CD4-positive, alpha-beta T cell treated with Interferon alpha-2 for 1 hour (primary cell): ENCODE data around the gene ZNF317.
A peak's percentile ranks its signal among the peaks of the same experiment; 100 is the strongest.
"Not testable (repeated sequence)": the region's sequence is repeated elsewhere in the genome, so short reads cannot be mapped to it uniquely, and the experiment has no call there.

Experiments
- DNase-seq, 2 donors: peaks; one replicate each; pipeline ENCODE4 v3.0.0-alpha.2; 2020 to 2022

Gene ZNF317

DNA sequence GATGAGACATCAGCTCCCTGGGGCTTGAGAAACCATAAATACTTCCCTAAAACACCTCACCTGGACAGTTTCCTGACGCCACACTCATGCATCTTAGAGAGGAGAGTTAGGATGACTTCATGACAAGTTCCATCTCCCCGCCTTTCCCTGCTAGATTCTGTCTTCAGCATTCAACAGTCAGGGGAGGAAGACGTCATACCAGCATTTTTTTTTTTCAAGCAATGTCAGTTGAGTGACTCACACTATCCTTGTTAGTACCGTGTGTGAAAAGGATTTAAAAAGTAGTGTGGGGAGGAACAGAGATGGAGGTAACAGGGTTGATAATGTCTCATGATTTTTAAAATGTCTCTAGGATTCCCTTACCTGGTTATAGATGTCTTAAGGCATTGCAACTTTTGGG lies 38.7 kb downstream of the ZNF317 start, which contains the start of gene OR7D2:
OR7D2 (plus strand) TSS at position 79 of the 400 bp plus-strand sequence. CDS start 6,803 bp downstream, outside the sequence.
- DNase-seq = no peak

DNA sequence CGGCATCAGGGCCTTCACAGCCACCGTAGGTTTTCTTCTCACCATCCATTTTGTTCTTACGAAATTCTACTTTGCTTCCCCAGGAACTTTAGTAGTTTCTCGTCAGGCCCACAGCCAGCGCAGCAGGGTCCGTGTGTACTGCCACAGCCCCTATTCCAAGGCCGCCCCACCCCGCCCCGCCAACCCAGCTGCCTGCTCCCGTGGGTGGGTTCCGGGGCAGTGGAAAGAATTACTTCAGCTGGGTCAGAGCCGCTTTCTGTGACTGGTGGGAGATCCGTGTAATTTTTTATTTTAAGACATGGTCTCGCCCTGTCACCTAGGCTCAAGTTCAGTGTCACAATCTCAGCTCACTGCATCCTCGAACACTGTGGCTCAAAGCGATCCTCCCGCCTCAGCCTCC lies 42.8 kb downstream of the ZNF317 start:
- no peak for DNase-seq

DNA sequence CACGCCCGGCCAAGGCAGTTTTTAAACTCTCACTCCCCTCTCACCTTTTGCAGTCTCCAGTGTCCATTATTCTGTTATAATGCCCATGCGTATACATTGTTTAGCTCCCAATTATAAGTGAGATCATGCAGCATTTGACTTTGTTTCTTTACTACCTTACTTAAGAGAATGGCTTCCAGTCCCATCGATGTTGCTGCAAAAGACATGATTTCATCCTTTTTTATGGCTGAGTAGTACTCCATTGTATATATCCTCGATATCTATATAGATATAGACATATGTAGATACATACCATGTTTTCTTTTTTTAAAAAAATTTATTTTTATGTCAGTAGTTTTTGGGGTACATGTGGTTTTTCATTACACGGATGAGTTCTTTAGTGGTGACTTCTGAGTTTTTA lies 47.0 kb downstream of the ZNF317 start:
- no peak for DNase-seq

DNA sequence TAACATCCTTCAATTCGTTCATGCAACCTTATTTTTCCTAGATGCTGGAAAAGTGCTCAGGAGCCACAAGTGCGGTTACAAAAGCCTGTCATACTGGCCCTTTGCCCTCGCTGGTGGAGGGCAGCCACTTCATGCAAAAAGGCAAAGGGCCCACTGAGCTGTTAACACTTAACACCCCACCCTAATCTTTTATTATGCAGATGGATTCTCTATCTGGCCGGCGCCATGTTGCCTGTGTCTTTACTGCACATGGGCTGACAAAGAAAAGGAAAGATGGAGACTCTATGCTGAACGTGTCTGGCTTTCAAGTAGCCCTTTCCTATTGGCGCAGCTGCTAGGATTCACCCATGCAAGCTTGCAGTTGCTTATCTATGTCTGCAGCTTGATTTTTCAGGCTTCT lies 49.3 kb downstream of the ZNF317 start:
- DNase-seq = no peak

DNA sequence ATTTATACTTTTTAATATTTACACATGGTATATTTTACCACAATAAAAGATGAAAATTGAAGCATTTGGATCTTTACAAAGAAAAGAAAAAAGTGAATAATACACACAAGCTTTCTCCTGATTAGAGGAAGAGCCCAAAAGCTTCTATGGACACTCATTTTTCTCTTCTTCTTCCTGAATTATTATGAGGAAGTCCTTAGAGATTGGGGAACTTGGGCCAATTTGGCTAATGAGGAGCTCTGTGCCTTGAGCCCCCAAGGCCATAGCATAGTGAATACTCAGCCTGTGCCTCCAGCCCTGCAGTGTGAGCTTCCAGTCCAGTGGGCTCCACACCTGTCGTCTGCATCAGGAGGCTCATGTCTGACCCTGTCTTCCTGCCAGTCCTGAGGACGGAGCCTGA lies 57.8 kb downstream of the ZNF317 start:
- DNase-seq = not testable (repeated sequence)

DNA sequence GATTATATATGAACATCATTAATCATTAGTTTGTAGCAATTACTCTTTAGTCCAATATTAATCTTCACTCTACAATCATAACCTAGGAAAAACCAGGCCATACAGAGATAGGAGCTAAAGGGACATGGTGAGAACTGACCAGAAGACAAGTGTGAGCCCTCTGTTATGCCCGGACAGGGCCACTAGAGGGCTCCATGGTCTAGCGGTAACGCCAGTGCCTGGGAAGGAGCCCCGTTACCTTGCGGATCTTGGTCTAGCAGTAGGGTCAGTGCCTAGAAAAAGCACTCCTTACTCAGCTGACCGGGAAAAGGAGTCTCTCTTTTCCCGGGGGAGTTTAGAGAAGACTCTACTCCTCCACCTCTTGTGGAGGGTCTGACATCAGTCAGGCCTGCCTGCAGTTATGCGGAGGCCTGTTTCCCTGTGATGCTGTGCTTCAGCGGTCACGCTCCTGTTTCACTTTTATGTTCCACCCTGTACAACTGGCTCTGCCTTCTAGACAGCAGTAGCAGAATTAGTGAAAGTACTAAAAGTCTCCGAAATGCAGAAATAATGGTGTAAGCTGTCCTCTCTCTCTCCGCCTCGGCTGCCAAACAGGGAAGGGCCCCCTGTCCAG lies 65.4 kb downstream of the ZNF317 start:
- peak; percentile 64 to 70 for DNase-seq
